Fibroblast of pulmonary artery (primary cell): ENCODE results near the gene SMIM13.
A peak's percentile ranks its signal among the peaks of the same experiment; 100 is the strongest.
"Not testable (repeated sequence)": the region's sequence is repeated elsewhere in the genome, so short reads cannot be mapped to it uniquely, and the experiment has no call there.

Experiments used
- DNase-seq: peaks from one replicate; pipeline ENCODE4 v3.0.0-alpha.2; 2010; ENCODE audit warnings: low read depth
- H3K4me3 ChIP-seq: replicated peaks from 2 replicates; pipeline ENCODE4 v1.5.1; 2011; ENCODE audit warnings: low read depth, mild to moderate bottlenecking, control low read depth, low read length, moderate library complexity
- TF ChIP-seq, protein P1 (sequence below): IDR thresholded peaks from 2 replicates; pipeline ENCODE4 v1.5.1; 2011; ENCODE audit warnings: mild to moderate bottlenecking, control low read depth, low read length, inconsistent platforms; ENCODE audit errors: missing control alignments

The SMIM13 gene

DNA sequence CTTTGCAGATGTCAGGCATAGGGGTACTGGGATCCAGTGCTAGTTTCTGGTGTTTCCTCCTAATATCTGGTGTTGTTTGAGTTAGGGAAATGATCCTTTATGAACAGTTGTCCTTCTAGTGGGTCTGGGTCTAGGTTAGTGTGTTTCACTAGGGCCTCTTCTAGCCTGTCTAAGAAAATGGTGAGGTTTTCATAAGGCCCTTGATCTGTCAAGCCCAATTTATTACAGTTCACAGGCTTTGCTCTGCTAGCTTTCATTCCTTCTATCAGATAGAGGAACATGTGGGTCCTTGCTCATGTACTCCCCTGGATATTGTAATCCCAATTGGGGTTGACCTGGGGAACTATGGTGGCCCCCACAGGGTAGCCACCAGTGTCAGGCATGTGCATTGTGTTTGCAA, 15.1 kb downstream of the SMIM13 start:
- H3K4me3 ChIP-seq = no peak overlapping the region
- TF ChIP-seq, protein P1, sequence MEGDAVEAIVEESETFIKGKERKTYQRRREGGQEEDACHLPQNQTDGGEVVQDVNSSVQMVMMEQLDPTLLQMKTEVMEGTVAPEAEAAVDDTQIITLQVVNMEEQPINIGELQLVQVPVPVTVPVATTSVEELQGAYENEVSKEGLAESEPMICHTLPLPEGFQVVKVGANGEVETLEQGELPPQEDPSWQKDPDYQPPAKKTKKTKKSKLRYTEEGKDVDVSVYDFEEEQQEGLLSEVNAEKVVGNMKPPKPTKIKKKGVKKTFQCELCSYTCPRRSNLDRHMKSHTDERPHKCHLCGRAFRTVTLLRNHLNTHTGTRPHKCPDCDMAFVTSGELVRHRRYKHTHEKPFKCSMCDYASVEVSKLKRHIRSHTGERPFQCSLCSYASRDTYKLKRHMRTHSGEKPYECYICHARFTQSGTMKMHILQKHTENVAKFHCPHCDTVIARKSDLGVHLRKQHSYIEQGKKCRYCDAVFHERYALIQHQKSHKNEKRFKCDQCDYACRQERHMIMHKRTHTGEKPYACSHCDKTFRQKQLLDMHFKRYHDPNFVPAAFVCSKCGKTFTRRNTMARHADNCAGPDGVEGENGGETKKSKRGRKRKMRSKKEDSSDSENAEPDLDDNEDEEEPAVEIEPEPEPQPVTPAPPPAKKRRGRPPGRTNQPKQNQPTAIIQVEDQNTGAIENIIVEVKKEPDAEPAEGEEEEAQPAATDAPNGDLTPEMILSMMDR = no peak
- DNase-seq = no peak

DNA sequence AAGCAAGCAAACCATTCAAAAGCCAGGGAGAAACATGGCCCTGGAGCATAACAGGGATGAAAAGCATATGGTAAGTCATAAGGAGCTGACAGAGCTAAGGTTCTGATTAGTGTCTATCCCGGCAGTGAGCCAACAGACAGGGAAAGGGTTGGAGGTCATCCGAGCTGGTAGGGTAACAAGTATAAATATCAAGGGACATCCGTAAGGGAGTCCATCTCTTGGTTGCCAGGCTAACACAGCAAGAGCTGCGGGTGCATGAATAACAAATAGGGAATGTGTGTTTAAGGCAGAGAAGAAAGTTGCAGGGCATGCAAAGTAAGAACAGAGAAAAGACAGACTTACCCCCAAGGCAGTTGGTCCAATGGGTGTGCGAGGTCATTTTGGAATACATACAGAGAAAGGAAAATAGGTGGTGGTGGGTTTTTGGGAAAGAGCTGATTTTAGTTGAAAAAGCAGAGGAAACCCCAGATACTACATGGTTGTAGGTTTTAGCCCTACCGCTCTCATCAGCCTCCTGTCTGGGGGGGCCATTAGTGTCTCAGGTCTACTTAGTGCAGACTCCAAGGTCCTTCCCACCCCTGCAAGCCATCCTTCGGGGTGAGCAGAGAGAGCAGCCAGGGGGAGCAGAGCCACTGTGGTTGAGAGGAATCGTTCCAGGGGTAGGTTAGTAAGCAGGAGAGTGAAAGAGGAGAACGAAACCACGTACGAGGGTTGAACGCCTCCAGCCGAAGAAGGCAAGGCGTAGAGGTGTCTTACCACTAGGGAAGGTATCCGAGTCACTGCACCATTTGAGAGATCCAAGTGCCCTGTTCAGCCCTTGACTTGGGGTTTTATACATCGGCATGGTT, 17.5 kb downstream of the SMIM13 start, which contains the start of gene ERVFRD-1:
Gene ERVFRD-1, minus strand, starts transcription at position 805 of the 848 bp plus-strand sequence. CDS start 6,415 bp downstream, outside the sequence.
- H3K4me3 ChIP-seq = no peak within 1 kb of the TSS
- TF ChIP-seq, protein P1 = no peak

DNA sequence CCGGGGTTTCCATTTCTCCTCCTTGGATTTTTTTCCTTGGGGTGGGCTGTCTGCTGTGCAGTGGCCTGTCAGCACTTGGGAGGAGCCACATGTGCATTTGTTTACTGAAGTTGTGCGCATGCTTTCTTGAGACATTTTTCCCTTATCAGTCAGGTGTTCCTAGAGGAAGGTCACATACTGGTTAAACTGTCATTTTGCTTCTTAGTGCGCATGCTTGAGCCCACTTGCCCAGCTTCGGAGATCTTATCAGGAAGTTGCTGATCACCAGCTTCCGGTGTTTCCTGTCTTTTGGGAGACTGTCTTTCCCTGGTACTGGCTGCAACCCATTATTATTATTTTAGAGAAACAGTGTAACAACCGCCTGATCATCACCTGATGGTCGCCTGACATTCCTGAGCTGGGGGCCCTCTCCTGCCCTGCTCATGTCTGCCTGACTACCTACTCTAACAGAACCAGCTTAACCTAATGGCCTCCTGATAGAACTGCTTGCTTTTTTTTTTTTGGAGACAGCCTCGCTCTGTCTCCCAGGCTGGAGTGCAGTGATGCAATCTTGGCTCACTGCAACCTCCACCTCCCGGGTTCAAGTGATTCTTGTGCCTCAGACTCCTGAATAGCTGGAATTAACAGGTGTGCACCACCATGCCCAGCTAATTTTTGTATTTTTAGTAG, 18.3 kb downstream of the SMIM13 start:
- H3K4me3 ChIP-seq = no peak overlapping the region
- TF ChIP-seq, protein P1 = no peak
- peak; percentile 33 for DNase-seq

More for the DNA sequence above, 17.5 kb downstream of the SMIM13 start, which contains the start of gene ERVFRD-1:
- no peak for DNase-seq

DNA sequence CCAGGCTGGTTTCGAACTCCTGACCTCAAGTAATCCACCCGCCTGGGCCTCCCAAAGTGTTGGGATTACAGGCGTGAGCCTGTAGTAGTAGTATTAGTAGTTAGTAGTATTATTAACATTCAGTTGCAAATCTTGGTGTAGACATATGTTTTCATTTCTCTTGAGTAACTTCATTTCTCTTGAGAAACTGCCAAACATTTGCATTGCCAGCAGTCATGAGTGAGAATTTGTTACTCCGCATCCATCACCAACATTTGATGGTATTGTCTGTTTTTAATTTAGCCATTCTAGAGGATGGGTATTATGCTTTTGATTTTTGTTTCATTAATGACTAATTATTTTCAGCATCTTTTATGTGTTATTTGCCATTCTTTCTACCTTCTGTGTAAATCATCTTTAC, 19.4 kb downstream of the SMIM13 start:
- peak; percentile 23 for DNase-seq
- TF ChIP-seq, protein P1 = no peak
- H3K4me3 ChIP-seq = no peak overlapping the region

DNA sequence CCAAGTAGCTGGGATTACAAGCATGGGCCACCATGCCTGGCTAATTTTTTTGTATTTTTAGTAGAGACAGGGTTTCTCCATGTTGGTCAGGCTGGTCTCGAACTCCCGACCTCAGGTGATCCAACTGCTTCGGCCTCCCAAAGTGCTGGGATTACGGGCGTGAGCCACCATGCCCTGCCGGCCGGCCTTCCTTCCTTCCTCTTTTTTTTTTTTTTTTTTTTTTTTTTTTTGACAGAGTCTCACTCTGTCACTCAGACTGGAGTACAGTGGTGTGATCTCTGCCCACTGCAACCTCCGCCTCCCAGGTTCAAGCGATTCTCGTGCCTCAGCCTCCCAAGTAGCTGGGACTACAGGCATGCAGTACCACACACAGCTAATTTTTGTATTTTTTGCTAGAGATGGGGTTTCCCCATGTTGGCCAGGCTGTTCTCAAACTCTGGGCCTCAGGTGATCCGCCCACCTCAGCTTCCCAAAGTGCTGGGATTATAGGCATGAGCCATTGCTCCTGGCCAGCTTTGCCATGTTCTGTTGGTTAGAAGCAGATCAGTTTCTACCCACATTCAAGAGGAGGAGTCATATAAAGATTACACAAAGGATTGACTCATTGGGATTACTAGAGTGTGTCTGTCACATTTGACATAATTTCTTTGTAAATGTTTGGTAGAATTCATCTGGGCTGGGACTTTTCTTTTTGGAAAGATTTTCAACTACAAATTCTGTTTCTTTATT, 22.3 kb downstream of the SMIM13 start:
- not testable (repeated sequence) for H3K4me3 ChIP-seq
- peak; percentile 42 for DNase-seq

DNA sequence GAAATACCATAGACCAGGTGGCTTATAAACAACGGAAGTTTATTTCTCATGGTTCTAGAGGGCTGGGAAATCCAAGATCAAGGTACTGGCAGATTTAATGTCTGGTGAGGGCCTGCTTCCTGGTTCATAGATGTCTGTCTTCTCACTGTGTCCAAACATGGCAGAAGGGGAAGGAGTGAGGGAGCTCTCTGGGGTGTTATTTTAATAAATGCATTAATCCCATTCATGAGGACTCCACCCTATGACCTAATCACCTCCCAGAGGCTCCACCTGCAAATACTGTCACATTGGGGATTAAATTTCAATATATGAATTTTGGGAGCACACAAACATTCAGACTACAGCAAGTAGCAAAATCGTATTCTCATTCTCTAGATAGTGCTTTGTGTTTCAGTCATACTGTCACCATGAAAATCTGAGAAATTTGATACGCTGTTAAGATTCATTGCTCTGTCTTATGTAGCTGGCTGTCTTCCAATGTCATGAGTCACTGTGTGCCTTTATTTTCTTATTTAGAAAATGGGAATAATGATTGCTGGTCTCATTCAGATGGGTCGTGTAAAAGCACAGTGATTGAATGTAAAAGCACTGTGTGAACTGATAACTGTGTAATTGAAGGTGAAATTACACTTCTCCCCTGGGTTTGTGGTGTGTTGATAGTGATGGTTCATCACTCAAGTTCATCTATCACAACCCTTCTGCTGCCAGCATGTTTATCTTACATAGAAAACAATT, 26.8 kb downstream of the SMIM13 start:
- H3K4me3 ChIP-seq = no peak overlapping the region
- TF ChIP-seq, protein P1 = no peak
- peak; percentile 55 for DNase-seq
